ENCODE data around the gene SORCS2. TPM values are rescaled to one million over a fixed set of nuclear protein-coding genes. Genes with fewer than 3 reads are reported as not detected.

The SORCS2 gene
- total and polyA plus RNA-seq, 2 donors (not counting 1 experiment from before 2014, with no cell fraction given), result not detected

DNA sequence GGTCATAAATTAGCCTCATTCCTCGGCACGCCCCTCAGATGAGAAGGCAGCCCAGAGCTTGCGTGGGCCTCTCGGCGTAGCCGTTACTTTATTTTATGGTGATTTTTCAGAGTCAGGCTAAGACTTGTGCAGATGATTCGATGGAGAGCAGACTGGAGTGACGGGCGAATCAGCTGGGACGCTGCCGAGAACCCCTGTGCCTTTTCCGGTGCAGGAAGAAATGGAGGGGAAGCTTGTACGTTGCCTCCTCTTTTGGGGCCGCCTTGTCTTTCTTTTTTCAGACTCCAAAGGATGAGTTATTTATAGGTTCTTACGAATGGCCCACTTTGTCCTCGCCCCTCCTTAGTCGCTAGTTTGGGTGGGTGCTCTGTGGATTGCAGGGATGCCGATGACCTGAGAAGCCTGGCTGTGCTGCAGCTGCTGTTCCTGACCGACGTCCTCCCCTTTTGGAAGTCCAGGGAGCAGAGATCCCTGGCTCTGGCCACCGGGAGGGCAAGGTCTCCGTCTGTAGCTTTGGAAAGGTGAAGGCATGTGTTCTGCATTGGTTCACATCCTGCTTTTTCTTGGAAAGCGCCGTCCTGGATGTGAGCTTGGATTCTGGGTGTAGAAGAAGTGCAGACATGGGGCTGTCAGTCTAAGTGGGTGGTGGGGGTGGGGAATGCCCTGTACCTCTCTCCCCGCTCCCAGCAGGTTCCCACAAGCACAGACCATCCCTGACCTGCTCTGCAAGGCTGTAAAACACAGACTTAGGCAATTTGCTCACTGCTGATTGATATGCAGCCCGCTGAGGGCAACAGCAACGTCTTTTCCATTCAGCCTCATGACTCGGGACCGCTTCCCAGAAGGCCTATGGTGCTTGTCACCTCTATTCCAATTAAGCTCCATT is 9.3 kb downstream of the SORCS2 start:
- Histone ChIP-seq H2AFZ (ENCODE audit: insufficient read depth, low read depth, low read length, poor library complexity, severe bottlenecking) (no peak overlapping the region), H3K4me1 (ENCODE audit: control insufficient read depth in 2 of 2, insufficient read depth in 2 of 2, low read length in 2 of 2) (no peaks in the 10 kb centered on the region), H4K20me1 (ENCODE audit: control insufficient read depth, insufficient read depth, low read length, poor library complexity, severe bottlenecking) (no peaks in the 10 kb centered on the region), H3K27ac (ENCODE audit: low read length in 2 of 2) (no peak overlapping the region), H3K36me3 (replicated peaks in 1 of 2; ENCODE audit: control extremely low read depth in 1 of 2, control insufficient read depth in 1 of 2, extremely low read depth in 1 of 2, insufficient read depth in 2 of 2, low read length in 1 of 2) (no peaks in the 10 kb centered on the region), H3K9me3 (ENCODE audit: control extremely low read depth in 1 of 3, control insufficient read depth in 2 of 3, insufficient read depth in 1 of 3, low read length in 2 of 3) (no peaks in the 10 kb centered on the region), H3K4me3 (ENCODE audit: control extremely low read depth in 1 of 5, extremely low read depth in 1 of 5, insufficient read depth in 1 of 5, low read depth in 2 of 5, low read length in 4 of 5) (no peak overlapping the region), H3K79me2 (ENCODE audit: control insufficient read depth, insufficient read depth, low read length) (no peaks in the 10 kb centered on the region), H3K4me2 (replicated peaks; ENCODE audit: low read depth, low read length, poor library complexity, severe bottlenecking) (no peak overlapping the region), H3K9ac (ENCODE audit: low read length) (no peak overlapping the region), H3K27me3 (replicated peaks in 1 of 4; ENCODE audit: control extremely low read depth in 1 of 4, control insufficient read depth in 3 of 4, insufficient read depth in 4 of 4, low read length in 3 of 4) (peaks cover 0 to 7% (median 0%) of the 10 kb centered on the region in 4 experiments)
- ATAC-seq (ENCODE audit: low read depth), result no peak
- Mint-ChIP-seq H3K9me3 (ENCODE audit: insufficient read depth) (no peaks in the 10 kb centered on the region), H3K27ac (no peak overlapping the region), H3K27me3 (peaks cover 18% of the 10 kb centered on the region), H3K4me3 (no peak overlapping the region), H3K4me1 (no peaks in the 10 kb centered on the region)
- intact Hi-C loops (cut with micrococcal nuclease), result no loop called here
- no peak for DNase-seq
- POLR2A ChIA-PET, result no interaction called here
- CTCF ChIA-PET, result no interaction called here
- WGBS (ENCODE audit: insufficient coverage), result 67% methylated on average over 25 of the region's 29 CpGs
- TF ChIP-seq, protein P1, sequence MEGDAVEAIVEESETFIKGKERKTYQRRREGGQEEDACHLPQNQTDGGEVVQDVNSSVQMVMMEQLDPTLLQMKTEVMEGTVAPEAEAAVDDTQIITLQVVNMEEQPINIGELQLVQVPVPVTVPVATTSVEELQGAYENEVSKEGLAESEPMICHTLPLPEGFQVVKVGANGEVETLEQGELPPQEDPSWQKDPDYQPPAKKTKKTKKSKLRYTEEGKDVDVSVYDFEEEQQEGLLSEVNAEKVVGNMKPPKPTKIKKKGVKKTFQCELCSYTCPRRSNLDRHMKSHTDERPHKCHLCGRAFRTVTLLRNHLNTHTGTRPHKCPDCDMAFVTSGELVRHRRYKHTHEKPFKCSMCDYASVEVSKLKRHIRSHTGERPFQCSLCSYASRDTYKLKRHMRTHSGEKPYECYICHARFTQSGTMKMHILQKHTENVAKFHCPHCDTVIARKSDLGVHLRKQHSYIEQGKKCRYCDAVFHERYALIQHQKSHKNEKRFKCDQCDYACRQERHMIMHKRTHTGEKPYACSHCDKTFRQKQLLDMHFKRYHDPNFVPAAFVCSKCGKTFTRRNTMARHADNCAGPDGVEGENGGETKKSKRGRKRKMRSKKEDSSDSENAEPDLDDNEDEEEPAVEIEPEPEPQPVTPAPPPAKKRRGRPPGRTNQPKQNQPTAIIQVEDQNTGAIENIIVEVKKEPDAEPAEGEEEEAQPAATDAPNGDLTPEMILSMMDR (IDR thresholded peaks at IDR 0.05), result no peak
- TF ChIP-seq EZH2 (IDR thresholded peaks at IDR 0.05; ENCODE audit: borderline replicate concordance, insufficient read depth, low read depth, low read length, poor library complexity, severe bottlenecking), result no peak

GRCh38 chr4:7202411-7202810 is 10.1 kb downstream of the SORCS2 start:
- no peaks in the 10 kb centered on the region for H3K4me1 Mint-ChIP-seq
- H3K27me3 Mint-ChIP-seq, result peaks cover 11% of the 10 kb centered on the region
- no peak overlapping the region for H3K27ac Mint-ChIP-seq
- ChIA-PET CTCF (no interaction called here), POLR2A (no interaction called here)
- Histone ChIP-seq H3K4me1 (ENCODE audit: control insufficient read depth in 2 of 2, insufficient read depth in 2 of 2, low read length in 2 of 2) (no peaks in the 10 kb centered on the region), H3K27ac (ENCODE audit: low read length in 2 of 2) (no peak overlapping the region), H3K9me3 (ENCODE audit: control extremely low read depth in 1 of 3, control insufficient read depth in 2 of 3, insufficient read depth in 1 of 3, low read length in 2 of 3) (no peaks in the 10 kb centered on the region), H3K36me3 (replicated peaks in 1 of 2; ENCODE audit: control extremely low read depth in 1 of 2, control insufficient read depth in 1 of 2, extremely low read depth in 1 of 2, insufficient read depth in 2 of 2, low read length in 1 of 2) (no peaks in the 10 kb centered on the region), H4K20me1 (ENCODE audit: control insufficient read depth, insufficient read depth, low read length, poor library complexity, severe bottlenecking) (no peaks in the 10 kb centered on the region), H3K27me3 (replicated peaks in 1 of 4; ENCODE audit: control extremely low read depth in 1 of 4, control insufficient read depth in 3 of 4, insufficient read depth in 4 of 4, low read length in 3 of 4) (no peaks in the 10 kb centered on the region), H2AFZ (ENCODE audit: insufficient read depth, low read depth, low read length, poor library complexity, severe bottlenecking) (no peak overlapping the region), H3K9ac (ENCODE audit: low read length) (no peak overlapping the region), H3K4me3 (ENCODE audit: control extremely low read depth in 1 of 5, extremely low read depth in 1 of 5, insufficient read depth in 1 of 5, low read depth in 2 of 5, low read length in 4 of 5) (no peak overlapping the region), H3K4me2 (replicated peaks; ENCODE audit: low read depth, low read length, poor library complexity, severe bottlenecking) (no peak overlapping the region), H3K79me2 (ENCODE audit: control insufficient read depth, insufficient read depth, low read length) (no peaks in the 10 kb centered on the region)
- intact Hi-C loops (cut with micrococcal nuclease), result no loop called here
- no peaks in the 10 kb centered on the region for H3K9me3 Mint-ChIP-seq (ENCODE audit: insufficient read depth)
- 27% methylated on average over 4 of the region's 8 CpGs for WGBS (ENCODE audit: insufficient coverage)
- ATAC-seq (ENCODE audit: low read depth), result no peak
- DNase-seq, result no peak
- H3K4me3 Mint-ChIP-seq, result no peak overlapping the region
- TF ChIP-seq, protein P1 (IDR thresholded peaks at IDR 0.05), result no peak
- TF ChIP-seq EZH2 (IDR thresholded peaks at IDR 0.05; ENCODE audit: borderline replicate concordance, insufficient read depth, low read depth, low read length, poor library complexity, severe bottlenecking), result no peak
